ENCODE measurements around the gene GULP1. TPM values are rescaled to one million over a fixed set of nuclear protein-coding genes. Genes with fewer than 3 reads are reported as not detected.

GULP1 gene
- total RNA-seq, 1 donor from 2014 or later: 57.2 TPM

GRCh38 chr2:188320861-188321260 lies 29.2 kb downstream of the GULP1 start:
- peaks cover 3% of the 10 kb centered on the region for H3K9me3 ChIP-seq
- intact Hi-C loops (cut with DNase I): no loop called here
- no peak for DNase-seq (ENCODE audit: extremely low spot score in 2 of 2)
- H3K4me3 ChIP-seq: no peak overlapping the region
- H3K27me3 ChIP-seq: no peaks in the 10 kb centered on the region
- H3K36me3 ChIP-seq: no peaks in the 10 kb centered on the region
- TF ChIP-seq POLR2AphosphoS5 (IDR thresholded peaks at IDR 0.05; ENCODE audit: insufficient read depth in 1 of 2, low read depth in 1 of 2): no peak
- TF ChIP-seq CTCF (IDR thresholded peaks at IDR 0.05): no peak
- TF ChIP-seq POLR2A (IDR thresholded peaks at IDR 0.05): no peak
- no peak overlapping the region for H3K27ac ChIP-seq
- H3K4me1 ChIP-seq: peaks cover 34% of the 10 kb centered on the region

- Histone ChIP-seq H3K27ac (no peak overlapping the region), H3K9me3 (no peaks in the 10 kb centered on the region)
Measured at GRCh38 chr2:188322569-188323551, 31.2 kb downstream of the GULP1 start.

GRCh38 chr2:188324067-188324466 lies 32.4 kb downstream of the GULP1 start:
- intact Hi-C loops (cut with DNase I): no loop called here
- no peak overlapping the region for H3K27ac ChIP-seq
- TF ChIP-seq POLR2AphosphoS5 (IDR thresholded peaks at IDR 0.05; ENCODE audit: insufficient read depth in 1 of 2, low read depth in 1 of 2): no peak
- no peak for TF ChIP-seq POLR2A (IDR thresholded peaks at IDR 0.05)
- no peak for TF ChIP-seq CTCF (IDR thresholded peaks at IDR 0.05)
- H3K4me3 ChIP-seq: no peak overlapping the region
- no peaks in the 10 kb centered on the region for H3K27me3 ChIP-seq
- no peaks in the 10 kb centered on the region for H3K36me3 ChIP-seq
- DNase-seq (ENCODE audit: extremely low spot score in 2 of 2): no peak
- peaks cover 42% of the 10 kb centered on the region for H3K4me1 ChIP-seq
- no peaks in the 10 kb centered on the region for H3K9me3 ChIP-seq

More at GRCh38 chr2:188322569-188323551, 31.2 kb downstream of the GULP1 start:
- DNase-seq (ENCODE audit: extremely low spot score in 2 of 2): no peak
- intact Hi-C loops (cut with DNase I): no loop called here
- TF ChIP-seq CTCF (IDR thresholded peaks at IDR 0.05) (no peak), POLR2AphosphoS5 (IDR thresholded peaks at IDR 0.05; ENCODE audit: insufficient read depth in 1 of 2, low read depth in 1 of 2) (no peak), POLR2A (IDR thresholded peaks at IDR 0.05) (no peak)
- Histone ChIP-seq H3K27me3 (no peaks in the 10 kb centered on the region), H3K36me3 (no peaks in the 10 kb centered on the region), H3K4me3 (no peak overlapping the region), H3K4me1 (peaks cover 47% of the 10 kb centered on the region)

GRCh38 chr2:188326290-188326668 lies 34.6 kb downstream of the GULP1 start:
- Histone ChIP-seq H3K36me3 (no peaks in the 10 kb centered on the region), H3K4me1 (peaks cover 33% of the 10 kb centered on the region), H3K27me3 (no peaks in the 10 kb centered on the region), H3K27ac (no peak overlapping the region), H3K9me3 (no peaks in the 10 kb centered on the region), H3K4me3 (no peak overlapping the region)
- intact Hi-C loops (cut with DNase I): no loop called here
- no peak for TF ChIP-seq CTCF (IDR thresholded peaks at IDR 0.05)
- no peak for TF ChIP-seq POLR2A (IDR thresholded peaks at IDR 0.05)
- no peak for DNase-seq (ENCODE audit: extremely low spot score in 2 of 2)

- H3K36me3 ChIP-seq: no peaks in the 10 kb centered on the region
- DNase-seq (ENCODE audit: extremely low spot score in 2 of 2): no peak
- TF ChIP-seq POLR2AphosphoS5 (IDR thresholded peaks at IDR 0.05; ENCODE audit: insufficient read depth in 1 of 2, low read depth in 1 of 2) (no peak), CTCF (IDR thresholded peaks at IDR 0.05) (no peak), POLR2A (IDR thresholded peaks at IDR 0.05) (no peak)
- no peaks in the 10 kb centered on the region for H3K27me3 ChIP-seq
- H3K9me3 ChIP-seq: no peaks in the 10 kb centered on the region
- H3K4me3 ChIP-seq: no peak overlapping the region
- intact Hi-C loops (cut with DNase I): no loop called here
- peaks cover 33% of the 10 kb centered on the region for H3K4me1 ChIP-seq
- H3K27ac ChIP-seq: no peak overlapping the region
Measured at GRCh38 chr2:188326669-188327301, 35.1 kb downstream of the GULP1 start.

Measured in vagina (tissue), 2 donors.